ENCODE results near the gene GSDME. TPM values are rescaled to one million over a fixed set of nuclear protein-coding genes. Genes with fewer than 3 reads are reported as not detected.

Gene GSDME
- total RNA-seq, 1 donor from 2014 or later, result 27.7 TPM

DNA sequence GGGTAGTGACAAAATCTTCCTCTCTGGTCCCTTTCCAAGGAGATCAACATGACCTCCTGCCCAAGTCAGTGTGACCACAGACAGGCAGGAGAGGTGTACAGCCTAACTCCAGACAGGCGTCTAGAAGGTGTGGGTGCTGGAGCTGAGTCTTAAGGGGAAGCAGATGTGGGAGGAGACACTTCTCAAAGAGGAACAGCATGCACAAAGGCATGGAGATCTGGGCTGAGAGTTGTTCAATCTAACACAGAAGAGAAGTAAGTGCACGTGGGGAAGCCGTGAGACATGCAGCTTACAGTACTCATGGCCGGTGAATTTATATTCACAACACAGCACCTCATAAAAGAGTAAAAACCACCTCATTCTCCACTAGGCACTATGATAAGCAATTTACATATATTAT lies 23.8 kb upstream of the GSDME start:
- H3K36me3 Mint-ChIP-seq (ENCODE audit: low read depth, unreplicated experiment), result peaks cover 15% of the 10 kb centered on the region
- Histone ChIP-seq H3K9ac (ENCODE audit: low read length) (no peak overlapping the region), H3K4me1 (ENCODE audit: insufficient read depth, low read length) (peaks cover 7% of the 10 kb centered on the region), H4K20me1 (ENCODE audit: insufficient read depth, low read length) (no peaks in the 10 kb centered on the region), H3K9me3 (ENCODE audit: insufficient read depth, low read depth, low read length) (no peaks in the 10 kb centered on the region), H3K4me2 (ENCODE audit: low read length) (no peak overlapping the region), H3K27me3 (ENCODE audit: insufficient read depth, low read length) (no peaks in the 10 kb centered on the region), H3K27ac (ENCODE audit: low read depth, low read length) (no peak overlapping the region), H3K4me3 (ENCODE audit: insufficient read depth, low read depth, low read length) (no peak overlapping the region), H2AFZ (ENCODE audit: low read depth, low read length) (no peak overlapping the region), H3K36me3 (ENCODE audit: insufficient read depth, low read length) (no peaks in the 10 kb centered on the region), H3K79me2 (ENCODE audit: insufficient read depth, low read length) (no peaks in the 10 kb centered on the region)
- H3K4me1 Mint-ChIP-seq (ENCODE audit: low read depth, unreplicated experiment), result peaks cover 4% of the 10 kb centered on the region
- H3K4me3 Mint-ChIP-seq (ENCODE audit: unreplicated experiment), result no peak overlapping the region
- no peak for TF ChIP-seq EZH2 (IDR thresholded peaks at IDR 0.05; ENCODE audit: insufficient read depth, low read length)
- TF ChIP-seq, protein P1, sequence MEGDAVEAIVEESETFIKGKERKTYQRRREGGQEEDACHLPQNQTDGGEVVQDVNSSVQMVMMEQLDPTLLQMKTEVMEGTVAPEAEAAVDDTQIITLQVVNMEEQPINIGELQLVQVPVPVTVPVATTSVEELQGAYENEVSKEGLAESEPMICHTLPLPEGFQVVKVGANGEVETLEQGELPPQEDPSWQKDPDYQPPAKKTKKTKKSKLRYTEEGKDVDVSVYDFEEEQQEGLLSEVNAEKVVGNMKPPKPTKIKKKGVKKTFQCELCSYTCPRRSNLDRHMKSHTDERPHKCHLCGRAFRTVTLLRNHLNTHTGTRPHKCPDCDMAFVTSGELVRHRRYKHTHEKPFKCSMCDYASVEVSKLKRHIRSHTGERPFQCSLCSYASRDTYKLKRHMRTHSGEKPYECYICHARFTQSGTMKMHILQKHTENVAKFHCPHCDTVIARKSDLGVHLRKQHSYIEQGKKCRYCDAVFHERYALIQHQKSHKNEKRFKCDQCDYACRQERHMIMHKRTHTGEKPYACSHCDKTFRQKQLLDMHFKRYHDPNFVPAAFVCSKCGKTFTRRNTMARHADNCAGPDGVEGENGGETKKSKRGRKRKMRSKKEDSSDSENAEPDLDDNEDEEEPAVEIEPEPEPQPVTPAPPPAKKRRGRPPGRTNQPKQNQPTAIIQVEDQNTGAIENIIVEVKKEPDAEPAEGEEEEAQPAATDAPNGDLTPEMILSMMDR (IDR thresholded peaks at IDR 0.05; ENCODE audit: insufficient read depth, low read depth, low read length), result no peak
- H3K27ac Mint-ChIP-seq (ENCODE audit: unreplicated experiment), result no peak overlapping the region
- FAIRE-seq, result no peak
- DNase-seq (ENCODE audit: low read depth), result no peak
- peaks cover 3% of the 10 kb centered on the region for H3K9me3 Mint-ChIP-seq (ENCODE audit: unreplicated experiment)
- H3K27me3 Mint-ChIP-seq (ENCODE audit: low read depth, unreplicated experiment), result no peaks in the 10 kb centered on the region

DNA sequence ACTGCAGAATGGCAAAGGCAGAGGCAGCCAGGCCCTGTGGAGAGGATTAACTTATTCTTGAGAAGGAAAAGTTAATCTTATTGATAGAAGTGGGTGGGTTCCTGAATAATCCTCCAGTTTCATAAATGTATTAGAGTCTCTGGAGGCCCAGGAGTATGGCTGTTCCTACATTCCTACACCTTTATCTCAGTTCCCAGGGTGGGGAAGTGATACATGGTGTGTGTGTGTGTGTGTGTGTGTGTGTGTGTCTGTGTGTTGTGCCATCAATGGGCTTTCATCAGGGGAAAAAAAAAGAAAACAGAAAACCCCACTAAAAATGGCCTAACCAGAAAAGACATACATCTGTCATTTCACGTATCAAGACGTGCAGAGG lies 22.0 kb upstream of the GSDME start:
- DNase-seq (ENCODE audit: low read depth) (no peak), FAIRE-seq (no peak)
- Mint-ChIP-seq H3K36me3 (ENCODE audit: low read depth, unreplicated experiment) (peaks cover 12% of the 10 kb centered on the region), H3K9me3 (ENCODE audit: unreplicated experiment) (peaks cover 3% of the 10 kb centered on the region), H3K27ac (ENCODE audit: unreplicated experiment) (peak overlapping the region; percentile 92), H3K27me3 (ENCODE audit: low read depth, unreplicated experiment) (no peaks in the 10 kb centered on the region), H3K4me3 (ENCODE audit: unreplicated experiment) (no peak overlapping the region), H3K4me1 (ENCODE audit: low read depth, unreplicated experiment) (peaks cover 9% of the 10 kb centered on the region)
- no peaks in the 10 kb centered on the region for H4K20me1 ChIP-seq (ENCODE audit: insufficient read depth, low read length)
- H3K4me2 ChIP-seq (ENCODE audit: low read length), result no peak overlapping the region
- no peak overlapping the region for H3K9ac ChIP-seq (ENCODE audit: low read length)
- H3K27me3 ChIP-seq (ENCODE audit: insufficient read depth, low read length), result no peaks in the 10 kb centered on the region
- H3K9me3 ChIP-seq (ENCODE audit: insufficient read depth, low read depth, low read length), result no peaks in the 10 kb centered on the region
- no peaks in the 10 kb centered on the region for H3K79me2 ChIP-seq (ENCODE audit: insufficient read depth, low read length)
- H3K4me1 ChIP-seq (ENCODE audit: insufficient read depth, low read length), result peaks cover 10% of the 10 kb centered on the region
- TF ChIP-seq, protein P1 (IDR thresholded peaks at IDR 0.05; ENCODE audit: insufficient read depth, low read depth, low read length), result no peak
- TF ChIP-seq EZH2 (IDR thresholded peaks at IDR 0.05; ENCODE audit: insufficient read depth, low read length), result no peak
- H3K36me3 ChIP-seq (ENCODE audit: insufficient read depth, low read length), result no peaks in the 10 kb centered on the region
- H2AFZ ChIP-seq (ENCODE audit: low read depth, low read length), result no peak overlapping the region
- no peak overlapping the region for H3K4me3 ChIP-seq (ENCODE audit: insufficient read depth, low read depth, low read length)
- H3K27ac ChIP-seq (ENCODE audit: low read depth, low read length), result no peak overlapping the region

DNA sequence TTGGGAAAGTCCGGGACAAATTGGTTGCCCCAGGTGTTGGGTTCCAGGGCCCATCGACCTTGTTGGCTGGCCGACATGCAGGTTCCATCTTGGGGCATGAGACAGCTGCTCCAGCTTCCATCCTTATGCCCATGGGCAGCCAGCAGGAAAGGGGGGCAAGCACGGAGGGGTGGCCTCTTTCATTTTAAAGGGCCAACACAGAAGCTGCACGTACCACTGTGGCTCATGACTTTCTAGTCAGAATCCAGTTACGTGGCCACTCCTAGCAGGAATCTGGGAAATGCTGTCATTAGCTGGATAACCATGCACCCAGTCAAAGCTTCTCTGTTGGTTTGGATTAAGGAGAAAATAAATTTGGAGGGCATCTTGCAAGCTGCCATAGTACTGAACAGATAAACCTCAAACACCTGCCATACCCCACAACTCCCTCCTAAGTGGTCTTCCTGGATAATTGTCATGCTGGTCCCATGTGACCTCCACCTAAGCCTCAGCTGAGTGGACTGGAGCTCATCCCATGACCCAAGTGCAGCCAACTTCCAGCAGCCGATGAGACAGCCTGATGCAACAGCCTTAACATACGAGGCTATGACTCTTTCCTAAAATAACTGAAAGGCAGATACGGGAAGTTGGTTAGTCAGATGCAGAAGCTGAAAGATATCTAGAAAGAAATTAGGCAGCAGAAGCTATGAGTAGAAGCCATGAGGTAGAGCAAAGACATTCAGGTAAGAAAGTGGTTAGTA lies 21.4 kb upstream of the GSDME start:
- no peak overlapping the region for H3K27ac ChIP-seq (ENCODE audit: low read depth, low read length)

More for the DNA sequence above, 21.4 kb upstream of the GSDME start:
- Histone ChIP-seq H3K4me3 (ENCODE audit: insufficient read depth, low read depth, low read length) (no peak overlapping the region), H3K9ac (ENCODE audit: low read length) (no peak overlapping the region), H2AFZ (ENCODE audit: low read depth, low read length) (no peak overlapping the region), H3K4me2 (ENCODE audit: low read length) (no peak overlapping the region), H3K9me3 (ENCODE audit: insufficient read depth, low read depth, low read length) (no peaks in the 10 kb centered on the region), H3K36me3 (ENCODE audit: insufficient read depth, low read length) (no peaks in the 10 kb centered on the region), H3K79me2 (ENCODE audit: insufficient read depth, low read length) (no peaks in the 10 kb centered on the region), H3K4me1 (ENCODE audit: insufficient read depth, low read length) (peaks cover 10% of the 10 kb centered on the region), H4K20me1 (ENCODE audit: insufficient read depth, low read length) (no peaks in the 10 kb centered on the region), H3K27me3 (ENCODE audit: insufficient read depth, low read length) (no peaks in the 10 kb centered on the region)
- FAIRE-seq (peak; percentile 63), DNase-seq (ENCODE audit: low read depth) (peak; percentile 75)
- no peaks in the 10 kb centered on the region for H3K27me3 Mint-ChIP-seq (ENCODE audit: low read depth, unreplicated experiment)
- TF ChIP-seq, protein P1 (IDR thresholded peaks at IDR 0.05; ENCODE audit: insufficient read depth, low read depth, low read length), result no peak
- no peak for TF ChIP-seq EZH2 (IDR thresholded peaks at IDR 0.05; ENCODE audit: insufficient read depth, low read length)
- peak overlapping the region; percentile 92 for H3K27ac Mint-ChIP-seq (ENCODE audit: unreplicated experiment)
- H3K4me1 Mint-ChIP-seq (ENCODE audit: low read depth, unreplicated experiment), result peaks cover 12% of the 10 kb centered on the region
- H3K4me3 Mint-ChIP-seq (ENCODE audit: unreplicated experiment), result no peak overlapping the region
- H3K36me3 Mint-ChIP-seq (ENCODE audit: low read depth, unreplicated experiment), result peaks cover 11% of the 10 kb centered on the region
- H3K9me3 Mint-ChIP-seq (ENCODE audit: unreplicated experiment), result peaks cover under 1% of the 10 kb centered on the region

Measured in astrocyte (in vitro differentiated cells and primary cell).